Testis (tissue), 3 donors: Measurements from ENCODE around the gene TNS3. TPM values are rescaled to one million over a fixed set of nuclear protein-coding genes. Genes with fewer than 3 reads are reported as not detected.

Experiments used
- DNase-seq: peaks from one replicate; pipeline ENCODE4 v3.0.0-alpha.2; 2019
- H3K27ac ChIP-seq, 2 donors: fragments of 200-600 bp; sonication (generic); one replicate each; pipeline ENCODE4 v1.5.1; 2019
- H3K27me3 ChIP-seq: fragments of 200-600 bp; sonication (generic); one replicate; pipeline ENCODE4 v1.5.1; 2019
- H3K36me3 ChIP-seq: fragments of 200-600 bp; sonication (generic); one replicate; pipeline ENCODE4 v1.5.1; 2017; ENCODE audit warnings: low read depth; ENCODE audit errors: missing control alignments
- H3K4me1 ChIP-seq: fragments of 200-600 bp; sonication (generic); one replicate; pipeline ENCODE4 v1.5.1; 2019
- H3K4me3 ChIP-seq, 2 donors: fragments of 200-600 bp; sonication (generic); one replicate each; pipeline ENCODE4 v1.5.1; 2017 to 2019
- H3K9me3 ChIP-seq: fragments of 200-600 bp; sonication (generic); one replicate; pipeline ENCODE4 v1.5.1; 2017
- CTCF ChIP-seq, 3 experiments: fragments of 450-650 bp in 2 of 3; fragments of 200-600 bp in 1 of 3; sonication (generic) in 1 of 3; IDR thresholded peaks; one replicate each; pipeline ENCODE4 v1.5.1; 2016 to 2019; ENCODE audit warnings: antibody characterized with exemption in 3 of 3, mild to moderate bottlenecking in 2 of 3, moderate library complexity in 1 of 3
- POLR2A ChIP-seq: fragments of 450-650 bp; IDR thresholded peaks from one replicate; pipeline ENCODE4 v1.6.1; 2017; ENCODE audit warnings: antibody characterized with exemption, mild to moderate bottlenecking, moderate library complexity
- WGBS, 2 donors: methylation state at CpG; one replicate each; pipeline ENCODE4 v1.1.5; 2018; 5-methylcytosine and 5-hydroxymethylcytosine counted together
- intact Hi-C: fragments of 100-400 bp; cut with DNase I; formaldehyde crosslinking; loops from one replicate; pipeline ENCODE4 v1.15.1; 2023; ENCODE audit warnings: low total_unique reads
- polyA plus RNA-seq: library from polyadenylated mRNA; stranded (reverse); fragments of 350-450 nt; fragmentation: Illumina TruSeq; extraction: RNeasy Lipid Tissue Mini Kit (QIAGEN cat#74804); gene quantifications from one replicate; pipeline ENCODE4 v1.2.3, GENCODE V29; 2014; ENCODE audit warnings: low read depth, low replicate concordance; ENCODE audit not compliant: insufficient read depth
- total RNA-seq, 2 donors: library from RNA; depleted of rRNA; stranded (reverse); fragments of >200 nt; gene quantifications; one replicate each; pipeline ENCODE4 v1.2.3, GENCODE V29; 2016

The TNS3 gene
- total and polyA plus RNA-seq, 3 donors from 2014 or later = 28.5 to 93.5 (median 60.0) TPM

- no peaks in the 10 kb centered on the region for H3K9me3 ChIP-seq
- H3K27ac ChIP-seq = no peak overlapping the region
- intact Hi-C loops = loop anchor here (10.0 kb wide), 1 partner anchor 50 kb away; no protein-coding TSS in a partner anchor
- TF ChIP-seq CTCF (IDR thresholded peaks at IDR 0.05) = no peak
- TF ChIP-seq POLR2A = no peak
- no peaks in the 10 kb centered on the region for H3K36me3 ChIP-seq
- H3K4me1 ChIP-seq = peaks cover 11% of the 10 kb centered on the region
- H3K4me3 ChIP-seq = no peak overlapping the region
- no peaks in the 10 kb centered on the region for H3K27me3 ChIP-seq
- DNase-seq = no peak
These were observed 42.8 kb upstream of the TNS3 start for GRCh38 chr7:47624689-47625088.

DNA sequence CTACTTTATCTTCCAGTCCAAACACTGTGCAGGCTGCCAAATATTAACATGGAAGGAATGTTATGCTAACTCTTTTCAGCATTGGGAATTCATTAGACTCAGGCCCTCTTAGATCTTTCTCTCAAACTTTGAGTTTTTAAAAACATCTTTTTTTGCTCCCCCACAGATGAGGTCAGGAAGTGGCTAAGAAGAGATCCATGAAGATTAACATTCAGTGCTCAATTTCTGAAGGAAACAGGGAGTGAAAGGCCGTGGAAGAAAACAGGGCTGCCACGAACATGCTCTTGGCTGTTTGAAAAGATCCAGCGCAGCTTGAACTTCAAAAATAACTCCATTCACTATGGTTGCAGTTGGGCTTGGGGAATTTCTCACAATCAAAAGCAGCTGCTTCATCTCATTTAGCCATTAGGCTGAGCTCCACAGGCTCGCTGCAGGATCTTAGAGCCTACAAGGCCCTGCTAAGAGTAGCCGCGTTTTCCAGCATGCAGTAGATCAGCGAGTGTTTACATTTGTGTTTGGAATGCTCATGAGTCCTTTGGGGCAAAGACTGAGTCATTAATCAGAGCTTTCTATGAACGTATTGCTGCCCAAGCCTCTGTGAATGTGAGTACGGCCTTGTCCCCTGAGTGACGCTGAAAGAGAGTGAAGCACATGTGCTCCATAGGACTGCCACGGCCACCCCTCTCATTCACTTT, 41.2 kb upstream of the TNS3 start:
- Histone ChIP-seq H3K36me3 (no peaks in the 10 kb centered on the region), H3K27ac (peak overlapping the region in 1 of 2 donors; percentile 41), H3K27me3 (no peaks in the 10 kb centered on the region), H3K9me3 (no peaks in the 10 kb centered on the region), H3K4me3 (no peak overlapping the region), H3K4me1 (peaks cover 11% of the 10 kb centered on the region)
- intact Hi-C loops = loop anchor here (10.0 kb wide), 1 partner anchor 48 kb away; no protein-coding TSS in a partner anchor
- peak; percentile 54 for DNase-seq
- TF ChIP-seq CTCF (IDR thresholded peaks at IDR 0.05) (no peak), POLR2A (no peak)
- WGBS, 2 donors = 54 to 70% methylated on average over 11 of the region's 11 CpGs

DNA sequence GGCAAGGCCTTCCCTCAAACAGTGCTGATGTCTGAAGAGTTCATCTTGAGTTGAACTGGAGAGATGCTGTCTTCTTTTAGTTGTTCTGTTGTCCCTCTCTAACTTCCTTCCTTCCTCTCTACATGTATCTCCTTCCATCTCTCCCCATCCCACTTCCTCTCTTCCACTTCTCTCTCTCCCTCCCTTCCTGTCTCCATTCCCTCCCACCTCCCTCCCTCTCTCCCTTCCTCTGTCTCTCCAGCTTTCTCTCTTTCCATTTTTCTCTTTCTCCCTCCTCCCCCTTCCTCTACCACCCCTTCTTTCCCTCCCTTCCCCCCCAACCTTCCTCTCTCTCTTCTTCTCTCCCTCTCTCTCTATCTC, 40.7 kb upstream of the TNS3 start:
- Histone ChIP-seq H3K4me3 (no peak overlapping the region), H3K9me3 (no peaks in the 10 kb centered on the region), H3K36me3 (no peaks in the 10 kb centered on the region), H3K27ac (peak overlapping the region in 1 of 2 donors; percentile 41), H3K4me1 (peaks cover 11% of the 10 kb centered on the region), H3K27me3 (no peaks in the 10 kb centered on the region)
- intact Hi-C loops = loop anchor here (10.0 kb wide), 1 partner anchor 48 kb away; no protein-coding TSS in a partner anchor
- no peak for TF ChIP-seq POLR2A
- TF ChIP-seq CTCF (IDR thresholded peaks at IDR 0.05) = no peak
- no peak for DNase-seq

GRCh38 chr7:47621979-47622561, 40.2 kb upstream of the TNS3 start:
- Histone ChIP-seq H3K4me1 (peaks cover 11% of the 10 kb centered on the region), H3K36me3 (no peaks in the 10 kb centered on the region), H3K27me3 (no peaks in the 10 kb centered on the region), H3K9me3 (no peaks in the 10 kb centered on the region), H3K27ac (peak overlapping the region in 1 of 2 donors; percentile 41), H3K4me3 (no peak overlapping the region)
- TF ChIP-seq CTCF (IDR thresholded peaks at IDR 0.05) = no peak
- no peak for TF ChIP-seq POLR2A
- intact Hi-C loops = loop anchor here (10.0 kb wide), 1 partner anchor 47 kb away; no protein-coding TSS in a partner anchor
- WGBS, 2 donors = 80 to 89% methylated on average over 14 of the region's 14 CpGs
- no peak for DNase-seq
